AG09309 (cell line): ENCODE data around the gene MSH5.

Source experiments
- DNase-seq: peaks from one replicate; pipeline ENCODE4 v3.0.0-alpha.2; 2010; ENCODE audit warnings: low read depth
- H3K4me3 ChIP-seq: 2 replicates; pipeline ENCODE4 v1.5.1; 2011; ENCODE audit warnings: mild to moderate bottlenecking, low read depth, low read length, moderate library complexity; ENCODE audit not compliant: control insufficient read depth
- TF ChIP-seq, protein P1 (sequence below): IDR thresholded peaks from 2 replicates; pipeline ENCODE4 v1.5.1; 2011; ENCODE audit warnings: mild to moderate bottlenecking, low read depth, low read length, inconsistent platforms; ENCODE audit not compliant: insufficient read depth, control insufficient read depth; ENCODE audit errors: missing control alignments

Gene MSH5

GRCh38 chr6:31736021-31736767 is 3.6 kb upstream of the MSH5 start, which contains the start of gene CLIC1:
Gene CLIC1 (minus strand): TSS chr6:31736530. CDS start chr6:31736300, 230 bp downstream.
- no peak for DNase-seq
- peak within 1 kb of the TSS; percentile 85 for H3K4me3 ChIP-seq
- TF ChIP-seq, protein P1, sequence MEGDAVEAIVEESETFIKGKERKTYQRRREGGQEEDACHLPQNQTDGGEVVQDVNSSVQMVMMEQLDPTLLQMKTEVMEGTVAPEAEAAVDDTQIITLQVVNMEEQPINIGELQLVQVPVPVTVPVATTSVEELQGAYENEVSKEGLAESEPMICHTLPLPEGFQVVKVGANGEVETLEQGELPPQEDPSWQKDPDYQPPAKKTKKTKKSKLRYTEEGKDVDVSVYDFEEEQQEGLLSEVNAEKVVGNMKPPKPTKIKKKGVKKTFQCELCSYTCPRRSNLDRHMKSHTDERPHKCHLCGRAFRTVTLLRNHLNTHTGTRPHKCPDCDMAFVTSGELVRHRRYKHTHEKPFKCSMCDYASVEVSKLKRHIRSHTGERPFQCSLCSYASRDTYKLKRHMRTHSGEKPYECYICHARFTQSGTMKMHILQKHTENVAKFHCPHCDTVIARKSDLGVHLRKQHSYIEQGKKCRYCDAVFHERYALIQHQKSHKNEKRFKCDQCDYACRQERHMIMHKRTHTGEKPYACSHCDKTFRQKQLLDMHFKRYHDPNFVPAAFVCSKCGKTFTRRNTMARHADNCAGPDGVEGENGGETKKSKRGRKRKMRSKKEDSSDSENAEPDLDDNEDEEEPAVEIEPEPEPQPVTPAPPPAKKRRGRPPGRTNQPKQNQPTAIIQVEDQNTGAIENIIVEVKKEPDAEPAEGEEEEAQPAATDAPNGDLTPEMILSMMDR: no peak

DNA sequence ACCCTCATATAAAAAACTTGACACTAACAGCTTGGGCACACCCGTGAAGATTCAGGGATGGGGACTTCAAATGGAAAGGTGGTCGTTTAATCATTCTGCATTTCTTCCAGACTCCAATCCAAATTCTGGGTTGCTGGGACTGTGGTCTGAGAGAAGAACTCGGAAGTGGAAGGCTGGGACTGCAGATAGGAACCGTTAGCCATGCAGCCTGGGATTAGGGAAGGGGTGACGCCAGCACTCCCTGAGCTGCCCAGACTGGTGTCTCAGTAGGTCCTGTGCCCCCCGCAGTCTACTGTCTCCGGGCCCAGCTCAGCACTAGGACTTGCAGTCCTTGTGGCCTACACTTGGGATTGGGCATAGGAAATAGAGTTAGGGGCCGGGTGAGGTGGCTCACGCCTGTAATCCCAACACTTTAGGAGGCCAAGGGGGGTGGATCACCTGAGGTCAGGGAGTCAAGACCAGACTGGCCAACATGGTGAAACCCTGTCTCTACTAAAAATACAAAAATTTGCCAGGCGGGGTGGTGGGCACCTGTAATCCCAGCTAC is 3.0 kb upstream of the MSH5 start:
- peak overlapping the region; percentile 85 for H3K4me3 ChIP-seq
- no peak for DNase-seq
- TF ChIP-seq, protein P1: no peak

DNA sequence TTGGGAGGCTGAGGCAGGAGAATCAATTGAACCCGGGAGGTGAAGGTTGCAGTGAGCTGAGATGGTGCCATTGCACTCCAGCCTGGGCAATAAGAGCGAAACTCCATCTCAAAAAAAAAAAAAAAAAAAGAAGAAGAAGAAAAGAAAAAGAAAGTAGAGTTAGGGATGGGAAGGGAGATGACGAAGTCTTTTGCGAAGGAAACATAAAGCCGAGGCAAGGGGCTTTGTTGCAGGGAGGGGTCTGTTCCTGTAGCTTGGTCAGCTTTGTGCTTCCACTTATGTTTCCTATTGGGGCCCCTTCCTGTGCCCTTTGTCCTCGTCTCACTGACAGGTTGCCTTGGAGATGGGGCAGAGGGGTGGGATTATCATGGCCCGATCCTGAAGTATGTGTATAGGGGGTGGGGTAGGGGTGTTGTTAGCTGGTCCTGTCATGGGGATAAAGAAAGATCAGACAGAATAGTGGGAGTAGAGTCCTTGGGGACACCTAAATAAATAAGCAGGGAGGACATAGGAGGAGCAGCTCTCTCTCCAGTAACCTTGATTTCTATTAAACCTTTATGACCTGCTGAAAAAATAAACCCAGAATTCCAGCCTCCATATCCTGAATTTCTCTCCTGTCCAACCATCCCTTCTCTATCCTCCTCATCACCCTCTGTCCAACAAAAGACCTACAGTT is 2.4 kb upstream of the MSH5 start:
- DNase-seq: no peak
- TF ChIP-seq, protein P1: no peak
- no peak overlapping the region for H3K4me3 ChIP-seq

GRCh38 chr6:31737991-31738979 is 1.5 kb upstream of the MSH5 start:
- no peak for DNase-seq
- TF ChIP-seq, protein P1: peak; percentile 41
- no peak overlapping the region for H3K4me3 ChIP-seq

- peak overlapping the region; percentile 94 for H3K4me3 ChIP-seq
- TF ChIP-seq, protein P1: no peak
- DNase-seq: no peak
These were observed 805 bp downstream of the MSH5 start for GRCh38 chr6:31740397-31741223.
